Skeletal muscle tissue (tissue), 4 donors: ENCODE results near the gene GDNF. TPM values are rescaled to one million over a fixed set of nuclear protein-coding genes. Genes with fewer than 3 reads are reported as not detected.

Experiments used
- H3K27ac ChIP-seq: one replicate; pipeline ENCODE4 v1.7.0; 2013; ENCODE audit warnings: mild to moderate bottlenecking, low read depth, low read length, inconsistent platforms
- H3K27me3 ChIP-seq, 3 donors: one replicate each; pipeline ENCODE4 v1.7.0; 2013; ENCODE audit warnings: low read length in 3 of 3; ENCODE audit not compliant: control insufficient read depth in 3 of 3, insufficient read depth in 3 of 3
- H3K36me3 ChIP-seq, 3 donors: one replicate each; pipeline ENCODE4 v1.7.0; 2013; ENCODE audit warnings: low read length in 3 of 3; ENCODE audit not compliant: control insufficient read depth in 3 of 3, insufficient read depth in 3 of 3
- H3K4me1 ChIP-seq, 3 donors: one replicate each; pipeline ENCODE4 v1.7.0; 2013; ENCODE audit warnings: low read length in 3 of 3, mild to moderate bottlenecking in 3 of 3; ENCODE audit not compliant: control insufficient read depth in 3 of 3, insufficient read depth in 3 of 3
- H3K4me3 ChIP-seq, 3 donors: one replicate each; pipeline ENCODE4 v1.7.0; 2013; ENCODE audit warnings: low read length in 3 of 3
- H3K9ac ChIP-seq, 3 donors: one replicate each; pipeline ENCODE4 v1.7.0; 2013; ENCODE audit warnings: low read length in 3 of 3, mild to moderate bottlenecking in 3 of 3, moderate library complexity in 2 of 3, low read depth in 1 of 3
- H3K9me3 ChIP-seq, 3 donors: one replicate each; pipeline ENCODE4 v1.7.0; 2013; ENCODE audit warnings: low read length in 3 of 3; ENCODE audit not compliant: control insufficient read depth in 3 of 3
- total RNA-seq: library from RNA; depleted of rRNA; stranded (reverse); fragments of >200 nt; gene quantifications from one replicate; pipeline ENCODE4 v1.2.3, GENCODE V29; 2014
- donor health status: Osteomylitis.

GDNF gene
- total RNA-seq, 1 donor from 2014 or later, result 0.52 TPM

DNA sequence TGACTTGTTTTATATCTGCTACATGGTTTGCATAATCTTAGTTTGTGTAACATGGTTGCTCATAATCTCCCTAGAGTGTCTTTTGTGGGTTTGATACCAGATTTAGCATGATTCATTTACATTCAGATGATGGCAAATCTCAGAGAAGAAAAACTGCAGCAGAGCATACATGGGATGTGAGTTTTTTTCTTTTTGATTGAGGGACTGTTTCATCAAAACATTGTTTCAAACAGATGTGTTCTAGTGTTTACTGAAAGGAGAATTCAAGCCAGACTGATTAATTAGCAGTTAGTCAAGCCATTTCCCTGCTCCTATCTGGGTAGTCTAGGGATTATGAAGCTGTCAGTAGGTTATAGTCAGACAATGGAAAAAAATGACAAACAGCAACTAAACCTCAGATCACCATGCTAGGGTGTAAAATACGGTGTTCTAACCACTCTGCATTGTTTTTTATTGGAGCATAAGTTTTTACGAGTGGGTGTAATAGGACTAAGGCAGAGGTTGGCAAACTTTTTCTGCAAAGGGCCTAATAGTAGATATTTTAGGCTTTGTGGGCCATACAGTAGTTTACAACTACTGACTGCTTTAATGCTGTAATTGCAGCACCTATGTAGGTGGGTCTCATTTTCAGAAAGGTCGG, 10.5 kb upstream of the GDNF start:
- no peaks in the 10 kb centered on the region for H3K36me3 ChIP-seq
- H3K9me3 ChIP-seq, result no peaks in the 10 kb centered on the region
- no peaks in the 10 kb centered on the region for H3K27me3 ChIP-seq
- H3K4me1 ChIP-seq, result peaks cover 0 to 7% (median 0%) of the 10 kb centered on the region in 3 donors
- H3K4me3 ChIP-seq, result no peak overlapping the region
- H3K27ac ChIP-seq, result no peak overlapping the region
- H3K9ac ChIP-seq, result no peak overlapping the region

DNA sequence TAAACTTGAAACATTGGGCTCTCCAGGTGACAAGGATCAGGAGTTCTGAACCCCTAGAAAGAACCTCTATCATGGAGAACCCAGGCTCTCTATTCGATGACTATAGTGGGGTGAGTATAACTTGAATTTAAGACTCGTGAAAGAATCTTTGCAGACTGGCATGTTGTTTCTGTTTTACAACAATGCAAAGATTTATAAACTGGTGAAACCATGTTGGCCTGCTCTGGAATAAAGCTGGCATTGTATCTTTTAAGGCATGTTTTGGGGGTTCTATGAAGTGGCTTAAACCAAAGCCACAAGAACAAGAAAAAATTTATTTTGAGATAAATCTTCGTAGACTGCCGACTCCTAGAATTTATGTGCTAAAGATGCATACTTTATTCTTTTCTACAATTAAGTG, 9.8 kb upstream of the GDNF start:
- H3K4me1 ChIP-seq, result peaks cover 0 to 7% (median 0%) of the 10 kb centered on the region in 3 donors
- H3K27ac ChIP-seq, result no peak overlapping the region
- H3K4me3 ChIP-seq, result no peak overlapping the region

DNA sequence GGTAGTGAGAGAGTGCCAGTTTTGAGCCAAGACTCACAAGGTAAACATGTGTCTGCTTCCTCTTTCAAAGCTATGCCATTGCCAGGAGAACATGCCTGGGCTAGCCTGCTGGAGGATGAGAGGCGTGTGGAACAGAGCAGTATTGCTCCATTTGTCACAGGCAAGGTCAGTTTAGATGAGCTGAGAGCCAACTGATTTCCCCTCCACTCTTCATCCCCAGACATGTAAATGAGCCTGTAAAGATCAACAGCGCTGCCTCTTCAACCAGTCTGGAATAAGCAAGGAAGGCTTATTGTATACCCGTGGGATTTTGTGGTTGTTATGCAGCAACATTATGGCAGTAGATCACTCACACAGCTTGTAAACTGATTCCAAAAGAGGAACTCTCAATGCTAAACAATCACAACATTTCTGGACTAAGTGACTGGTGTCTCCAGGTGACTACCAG, 8.2 kb upstream of the GDNF start:
- no peaks in the 10 kb centered on the region for H3K27me3 ChIP-seq

More for the DNA sequence above, 9.8 kb upstream of the GDNF start:
- H3K9me3 ChIP-seq, result no peaks in the 10 kb centered on the region
- no peak overlapping the region for H3K9ac ChIP-seq
- no peaks in the 10 kb centered on the region for H3K27me3 ChIP-seq
- no peaks in the 10 kb centered on the region for H3K36me3 ChIP-seq

DNA sequence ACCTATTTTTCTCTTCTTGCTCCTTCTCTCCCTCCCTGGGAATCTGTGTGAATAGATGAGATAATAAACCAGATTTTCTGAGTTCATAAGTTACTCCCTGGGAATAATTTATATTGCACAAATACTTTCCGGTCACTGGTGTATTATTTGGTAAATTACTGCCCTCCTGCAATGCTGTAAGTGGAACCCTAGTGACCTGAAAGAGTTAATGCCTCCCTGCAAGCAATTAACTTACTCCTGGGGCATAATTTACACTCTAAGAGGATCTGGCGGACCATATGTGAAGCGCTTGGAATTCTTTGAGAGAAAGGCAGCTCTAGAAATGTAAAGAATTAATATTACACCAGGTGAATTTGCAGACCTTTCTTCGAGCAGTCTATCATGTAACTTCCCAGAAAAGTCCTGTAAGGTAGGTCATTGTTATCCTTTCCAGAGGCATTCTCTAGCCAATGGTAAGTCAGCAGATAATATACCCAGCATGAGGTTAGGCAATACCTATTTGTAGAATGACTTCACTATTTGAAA, 7.0 kb upstream of the GDNF start:
- no peak overlapping the region for H3K4me3 ChIP-seq
- H3K27ac ChIP-seq, result no peak overlapping the region
- peak overlapping the region in 1 of 3 donors; percentile 6 for H3K9ac ChIP-seq
- peaks cover 6% of the 10 kb centered on the region in 3 donors for H3K27me3 ChIP-seq
- peaks cover 0 to 7% (median 0%) of the 10 kb centered on the region in 3 donors for H3K4me1 ChIP-seq
- H3K36me3 ChIP-seq, result peaks cover 0 to 3% (median 0%) of the 10 kb centered on the region in 3 donors
- no peaks in the 10 kb centered on the region for H3K9me3 ChIP-seq

More for the DNA sequence above, 8.2 kb upstream of the GDNF start:
- Histone ChIP-seq H3K27ac (no peak overlapping the region), H3K4me3 (no peak overlapping the region), H3K9ac (no peak overlapping the region), H3K9me3 (no peaks in the 10 kb centered on the region), H3K4me1 (peaks cover 0 to 7% (median 0%) of the 10 kb centered on the region in 3 donors), H3K36me3 (no peaks in the 10 kb centered on the region)

DNA sequence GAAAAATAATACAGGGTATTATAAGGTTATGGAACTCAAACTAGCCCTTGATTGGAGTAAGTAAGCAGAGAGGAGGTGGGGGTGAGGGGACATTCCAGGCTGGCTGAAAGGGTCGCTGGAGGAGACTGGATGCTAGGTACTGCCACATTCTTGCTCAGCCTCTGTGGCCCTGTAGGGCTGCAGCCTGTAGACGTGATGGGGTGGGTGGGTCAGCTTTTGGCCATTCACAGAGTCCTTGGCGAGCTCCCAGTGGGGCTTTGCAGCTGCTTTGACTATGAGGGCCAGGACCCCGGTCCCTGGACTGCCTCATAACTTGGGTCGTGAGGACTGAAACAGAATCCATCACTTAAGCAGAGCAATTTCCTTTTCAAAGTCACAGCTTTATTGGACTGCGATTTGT, 4.2 kb upstream of the GDNF start:
- peaks cover 6 to 21% (median 6%) of the 10 kb centered on the region in 3 donors for H3K4me1 ChIP-seq
- no peaks in the 10 kb centered on the region for H3K9me3 ChIP-seq
- H3K4me3 ChIP-seq, result no peak overlapping the region
- no peak overlapping the region for H3K9ac ChIP-seq
- peaks cover 11 to 22% (median 22%) of the 10 kb centered on the region in 3 donors for H3K27me3 ChIP-seq
- no peak overlapping the region for H3K27ac ChIP-seq
- peaks cover 0 to 3% (median 0%) of the 10 kb centered on the region in 3 donors for H3K36me3 ChIP-seq

DNA sequence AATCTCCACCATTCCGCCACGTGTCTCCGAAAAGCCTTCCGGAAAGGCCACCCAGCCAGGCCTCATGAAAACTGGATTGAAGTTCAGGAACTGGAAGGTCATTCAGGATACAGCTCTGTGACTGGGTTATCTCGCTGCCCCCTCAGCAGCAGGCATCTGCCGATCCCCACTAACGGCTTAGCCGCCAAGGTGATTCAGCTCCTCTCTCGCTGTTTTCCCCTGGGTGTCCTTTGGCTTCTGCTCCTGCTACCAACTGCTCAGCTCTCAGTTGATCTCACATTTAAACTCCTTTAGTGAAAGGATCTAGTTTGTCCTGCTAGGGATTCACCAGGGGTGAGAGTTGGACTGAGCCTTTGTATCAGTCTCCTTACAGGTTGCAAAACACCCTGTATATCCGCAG, 2.2 kb upstream of the GDNF start:
- H3K4me1 ChIP-seq, result peaks cover 17 to 29% (median 23%) of the 10 kb centered on the region in 3 donors
- H3K27ac ChIP-seq, result no peak overlapping the region
- no peak overlapping the region for H3K4me3 ChIP-seq
- H3K9ac ChIP-seq, result no peak overlapping the region
- peaks cover 19 to 39% (median 35%) of the 10 kb centered on the region in 3 donors for H3K27me3 ChIP-seq
- H3K9me3 ChIP-seq, result no peaks in the 10 kb centered on the region
- H3K36me3 ChIP-seq, result peaks cover 0 to 3% (median 0%) of the 10 kb centered on the region in 3 donors

DNA sequence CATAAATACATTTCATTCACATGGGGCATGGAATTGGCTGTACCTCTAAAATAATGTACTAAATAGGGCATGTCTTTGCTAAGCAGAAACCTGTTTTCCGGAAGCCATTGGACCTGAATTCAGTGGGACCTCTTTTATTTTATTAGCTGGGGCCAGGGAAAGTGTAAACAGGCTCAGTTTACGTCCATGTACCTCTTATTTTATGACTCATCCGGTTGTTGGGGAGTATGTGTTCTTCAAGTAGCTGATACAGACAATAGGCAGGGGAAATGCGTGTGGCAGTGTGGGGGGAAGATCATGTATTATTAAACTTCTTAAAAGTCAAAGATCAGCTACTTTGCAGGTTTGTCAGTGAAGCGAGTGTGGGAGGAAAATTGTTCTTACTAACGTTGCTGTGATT, 1.4 kb upstream of the GDNF start:
- peaks cover 22 to 34% (median 24%) of the 10 kb centered on the region in 3 donors for H3K4me1 ChIP-seq
- peak overlapping the region; percentile 66 to 91 (median 74) for H3K9ac ChIP-seq
- no peaks in the 10 kb centered on the region for H3K9me3 ChIP-seq
- peaks cover 20 to 42% (median 40%) of the 10 kb centered on the region in 3 donors for H3K27me3 ChIP-seq
- H3K4me3 ChIP-seq, result peak overlapping the region in 2 of 3 donors; percentile 71 to 85
- peak overlapping the region; percentile 87 for H3K27ac ChIP-seq
- H3K36me3 ChIP-seq, result peaks cover 0 to 3% (median 0%) of the 10 kb centered on the region in 3 donors

DNA sequence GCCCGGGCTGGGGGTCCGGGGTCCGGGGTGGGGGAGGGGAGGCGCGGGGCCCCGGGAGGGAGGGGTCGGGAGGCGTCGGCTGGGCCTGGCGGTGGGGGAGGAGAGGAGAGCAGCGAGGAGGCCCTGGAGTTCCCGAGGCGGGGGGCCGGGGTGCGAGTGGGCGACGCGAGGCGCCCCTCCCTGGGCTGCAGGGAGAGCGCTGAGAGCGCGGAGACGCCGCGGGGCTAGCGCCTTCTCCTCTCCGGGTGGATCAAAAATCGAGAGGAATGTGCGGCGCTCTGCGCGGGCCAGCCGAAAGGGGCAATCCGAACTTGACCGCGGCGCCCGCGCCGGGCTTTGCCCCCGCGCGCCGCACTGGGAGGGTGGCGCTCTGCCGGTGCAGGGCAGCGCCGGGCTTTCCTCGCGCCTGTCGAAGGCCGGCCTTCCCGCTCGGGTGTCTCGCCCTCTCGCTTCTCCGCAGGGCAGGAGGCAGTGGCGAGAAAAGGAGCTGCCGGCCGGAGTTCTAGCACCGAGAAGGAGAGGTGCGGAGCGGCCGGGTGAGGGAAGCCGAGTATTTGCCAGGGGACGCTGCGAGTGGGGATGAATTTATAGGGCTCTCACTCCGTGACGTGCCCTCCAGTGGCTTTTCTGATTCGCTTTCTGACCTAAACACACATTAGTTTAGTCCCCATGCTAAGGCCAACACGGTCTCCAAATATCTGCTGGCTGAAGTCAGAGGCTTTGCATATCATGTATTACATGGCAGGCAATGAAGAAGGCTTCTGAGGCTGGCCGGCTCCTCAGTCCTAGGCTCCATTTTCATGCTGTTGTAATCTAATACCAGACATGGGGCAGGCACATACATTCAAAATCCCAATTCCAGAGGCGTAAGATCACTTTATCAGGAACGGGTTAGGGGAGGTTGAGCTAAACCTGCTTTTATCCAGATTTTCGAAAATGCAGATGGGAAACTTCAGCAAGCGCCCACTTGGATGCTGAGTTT, 503 bp upstream of the GDNF start:
- Histone ChIP-seq H3K27me3 (peaks cover 28 to 50% (median 45%) of the 10 kb centered on the region in 3 donors), H3K4me1 (peaks cover 24 to 36% (median 29%) of the 10 kb centered on the region in 3 donors), H3K9me3 (no peaks in the 10 kb centered on the region), H3K27ac (peak overlapping the region; percentile 87), H3K4me3 (peak overlapping the region; percentile 62 to 85 (median 71)), H3K9ac (peak overlapping the region; percentile 68 to 91 (median 74)), H3K36me3 (peaks cover 0 to 3% (median 0%) of the 10 kb centered on the region in 3 donors)

DNA sequence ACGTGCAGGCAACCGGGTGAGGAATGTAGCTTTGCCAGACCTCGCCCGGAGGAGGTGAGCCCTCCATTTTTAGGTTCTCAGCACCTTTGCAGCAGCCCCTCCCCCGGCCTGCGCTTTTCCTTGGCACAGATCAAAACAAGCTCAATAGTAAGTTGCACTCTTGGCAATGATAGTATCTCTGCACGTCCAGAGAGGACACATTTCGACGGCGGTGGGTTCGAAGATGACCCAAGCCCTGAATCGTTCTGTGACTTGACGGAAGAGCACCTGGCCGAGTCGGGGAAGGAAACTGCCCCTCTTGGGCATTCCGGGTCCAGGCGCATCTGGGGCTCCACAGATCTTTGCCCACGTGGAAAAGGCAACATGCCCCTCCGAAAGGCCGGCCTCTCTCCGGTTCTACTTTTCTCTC, 904 bp downstream of the GDNF start:
- Histone ChIP-seq H3K9ac (peak overlapping the region; percentile 81 to 91 (median 85)), H3K4me3 (peak overlapping the region; percentile 71 to 85 (median 73)), H3K4me1 (peaks cover 24 to 41% (median 38%) of the 10 kb centered on the region in 3 donors), H3K9me3 (no peaks in the 10 kb centered on the region), H3K27me3 (peaks cover 36 to 57% (median 45%) of the 10 kb centered on the region in 3 donors), H3K27ac (peak overlapping the region; percentile 87), H3K36me3 (peaks cover 0 to 3% (median 0%) of the 10 kb centered on the region in 3 donors)
